Measurements from ENCODE around the gene JAKMIP2. TPM values are rescaled to one million over a fixed set of nuclear protein-coding genes. Genes with fewer than 3 reads are reported as not detected.

Gene JAKMIP2
- total and polyA plus RNA-seq, 10 of the 15 experiments (the other 5 are each of a cell fraction or from before 2014, with no cell fraction given), result 0.51 to 1.8 (median 0.89) TPM

DNA sequence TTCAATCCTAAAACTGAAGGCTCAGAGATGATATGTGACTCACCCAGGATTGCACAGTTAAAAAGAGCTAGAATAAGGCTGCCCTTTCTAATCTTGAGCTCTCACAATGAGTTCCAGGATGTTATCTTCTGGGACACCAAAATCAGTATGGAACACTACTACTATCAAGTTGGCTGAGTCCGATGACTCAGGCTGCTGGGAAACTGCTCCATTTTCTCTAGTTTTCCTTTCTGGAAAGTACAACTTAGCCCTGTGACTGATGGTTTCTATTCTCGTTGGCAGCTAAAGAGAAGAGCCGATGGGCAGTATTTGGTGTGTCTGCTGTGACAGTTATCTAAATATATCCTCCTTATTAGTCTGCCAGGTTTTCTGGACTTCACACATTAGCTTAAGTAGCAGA, 234.8 kb downstream of the JAKMIP2 start:
- in situ Hi-C loops (cut with MboI), result no loop called here
- ChIA-PET RAD21 (ENCODE audit: unreplicated experiment) (no interaction called here), CTCF (no interaction called here)

More for the DNA sequence above, 234.8 kb downstream of the JAKMIP2 start:
- no peak for TF ChIP-seq RCOR1 (conservative IDR thresholded peaks at IDR 0.05; ENCODE audit: low read depth, low read length)
- TF ChIP-seq, protein P1, sequence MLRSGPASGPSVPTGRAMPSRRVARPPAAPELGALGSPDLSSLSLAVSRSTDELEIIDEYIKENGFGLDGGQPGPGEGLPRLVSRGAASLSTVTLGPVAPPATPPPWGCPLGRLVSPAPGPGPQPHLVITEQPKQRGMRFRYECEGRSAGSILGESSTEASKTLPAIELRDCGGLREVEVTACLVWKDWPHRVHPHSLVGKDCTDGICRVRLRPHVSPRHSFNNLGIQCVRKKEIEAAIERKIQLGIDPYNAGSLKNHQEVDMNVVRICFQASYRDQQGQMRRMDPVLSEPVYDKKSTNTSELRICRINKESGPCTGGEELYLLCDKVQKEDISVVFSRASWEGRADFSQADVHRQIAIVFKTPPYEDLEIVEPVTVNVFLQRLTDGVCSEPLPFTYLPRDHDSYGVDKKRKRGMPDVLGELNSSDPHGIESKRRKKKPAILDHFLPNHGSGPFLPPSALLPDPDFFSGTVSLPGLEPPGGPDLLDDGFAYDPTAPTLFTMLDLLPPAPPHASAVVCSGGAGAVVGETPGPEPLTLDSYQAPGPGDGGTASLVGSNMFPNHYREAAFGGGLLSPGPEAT (IDR thresholded peaks at IDR 0.05; ENCODE audit: low read depth), result no peak
- TF ChIP-seq YBX1 (IDR thresholded peaks at IDR 0.05), result no peak
- TF ChIP-seq, protein P2, sequence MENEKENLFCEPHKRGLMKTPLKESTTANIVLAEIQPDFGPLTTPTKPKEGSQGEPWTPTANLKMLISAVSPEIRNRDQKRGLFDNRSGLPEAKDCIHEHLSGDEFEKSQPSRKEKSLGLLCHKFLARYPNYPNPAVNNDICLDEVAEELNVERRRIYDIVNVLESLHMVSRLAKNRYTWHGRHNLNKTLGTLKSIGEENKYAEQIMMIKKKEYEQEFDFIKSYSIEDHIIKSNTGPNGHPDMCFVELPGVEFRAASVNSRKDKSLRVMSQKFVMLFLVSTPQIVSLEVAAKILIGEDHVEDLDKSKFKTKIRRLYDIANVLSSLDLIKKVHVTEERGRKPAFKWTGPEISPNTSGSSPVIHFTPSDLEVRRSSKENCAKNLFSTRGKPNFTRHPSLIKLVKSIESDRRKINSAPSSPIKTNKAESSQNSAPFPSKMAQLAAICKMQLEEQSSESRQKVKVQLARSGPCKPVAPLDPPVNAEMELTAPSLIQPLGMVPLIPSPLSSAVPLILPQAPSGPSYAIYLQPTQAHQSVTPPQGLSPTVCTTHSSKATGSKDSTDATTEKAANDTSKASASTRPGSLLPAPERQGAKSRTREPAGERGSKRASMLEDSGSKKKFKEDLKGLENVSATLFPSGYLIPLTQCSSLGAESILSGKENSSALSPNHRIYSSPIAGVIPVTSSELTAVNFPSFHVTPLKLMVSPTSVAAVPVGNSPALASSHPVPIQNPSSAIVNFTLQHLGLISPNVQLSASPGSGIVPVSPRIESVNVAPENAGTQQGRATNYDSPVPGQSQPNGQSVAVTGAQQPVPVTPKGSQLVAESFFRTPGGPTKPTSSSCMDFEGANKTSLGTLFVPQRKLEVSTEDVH (IDR thresholded peaks at IDR 0.05; ENCODE audit: low read depth, partially characterized antibody), result no peak
- TF ChIP-seq RUNX3 (IDR thresholded peaks at IDR 0.05; ENCODE audit: low read length), result no peak
- TF ChIP-seq TCF7 (IDR thresholded peaks at IDR 0.05; ENCODE audit: borderline replicate concordance), result no peak
- no peak for TF ChIP-seq STAT1 (conservative IDR thresholded peaks at IDR 0.05)
- TF ChIP-seq GATAD2B (conservative IDR thresholded peaks at IDR 0.05; ENCODE audit: low read depth), result no peak
- ChIA-PET SMC1A (ENCODE audit: uncharacterized antibody, unreplicated experiment) (no interaction called here), POLR2A (no interaction called here)
- H2AFZ ChIP-seq (ENCODE audit: control insufficient read depth, low read depth, low read length), result no peak overlapping the region
- DNase-seq (ENCODE audit: low read depth, low spot score) (no peak), FAIRE-seq (no peak), ATAC-seq (no peak)
- no peaks in the 10 kb centered on the region for H3K27me3 ChIP-seq (replicated peaks in 1 of 2; ENCODE audit: control insufficient read depth in 2 of 2, insufficient read depth in 2 of 2, low read length in 1 of 2)
- H3K4me1 ChIP-seq (ENCODE audit: control insufficient read depth, insufficient read depth, low read length), result no peaks in the 10 kb centered on the region
- intact Hi-C loops (cut with micrococcal nuclease; ENCODE audit: unreplicated experiment), result no loop called here
- H3K4me3 ChIP-seq, result no peak overlapping the region
- no peak overlapping the region for H3K9ac ChIP-seq (ENCODE audit: control insufficient read depth, insufficient read depth, low read length)
- WGBS (ENCODE audit: insufficient coverage, insufficient replicate concordance, low lambda C conversion rate, missing lambda C conversion rate), result 42% methylated on average over 3 of the region's 3 CpGs
- BruUV-seq (replicated peaks), result no TSS peak
- H3K79me2 ChIP-seq (ENCODE audit: control insufficient read depth, insufficient read depth, low read length), result no peaks in the 10 kb centered on the region
- no peak overlapping the region for H3K4me2 ChIP-seq (ENCODE audit: control insufficient read depth, insufficient read depth)
- H3K27ac ChIP-seq (ENCODE audit: control insufficient read depth, insufficient read depth), result no peak overlapping the region
- no peaks in the 10 kb centered on the region for H3K9me3 ChIP-seq (replicated peaks; ENCODE audit: control insufficient read depth, insufficient read depth, low read length)
- H3K36me3 ChIP-seq (ENCODE audit: control insufficient read depth in 2 of 2, insufficient read depth in 2 of 2, low read length in 1 of 2), result no peaks in the 10 kb centered on the region
- no peaks in the 10 kb centered on the region for H4K20me1 ChIP-seq (ENCODE audit: control insufficient read depth, insufficient read depth)

All from GM12878 (cell line).